NCI-H526 (cell line): ENCODE measurements around the gene SCN2B.
A peak's percentile ranks its signal among the peaks of the same experiment; 100 is the strongest.

ENCODE experiments used
- DNase-seq, 2 experiments: peaks; one replicate each; lab custom pipeline; 2025; lab: John Stamatoyannopoulos, UW

The SCN2B gene

DNA sequence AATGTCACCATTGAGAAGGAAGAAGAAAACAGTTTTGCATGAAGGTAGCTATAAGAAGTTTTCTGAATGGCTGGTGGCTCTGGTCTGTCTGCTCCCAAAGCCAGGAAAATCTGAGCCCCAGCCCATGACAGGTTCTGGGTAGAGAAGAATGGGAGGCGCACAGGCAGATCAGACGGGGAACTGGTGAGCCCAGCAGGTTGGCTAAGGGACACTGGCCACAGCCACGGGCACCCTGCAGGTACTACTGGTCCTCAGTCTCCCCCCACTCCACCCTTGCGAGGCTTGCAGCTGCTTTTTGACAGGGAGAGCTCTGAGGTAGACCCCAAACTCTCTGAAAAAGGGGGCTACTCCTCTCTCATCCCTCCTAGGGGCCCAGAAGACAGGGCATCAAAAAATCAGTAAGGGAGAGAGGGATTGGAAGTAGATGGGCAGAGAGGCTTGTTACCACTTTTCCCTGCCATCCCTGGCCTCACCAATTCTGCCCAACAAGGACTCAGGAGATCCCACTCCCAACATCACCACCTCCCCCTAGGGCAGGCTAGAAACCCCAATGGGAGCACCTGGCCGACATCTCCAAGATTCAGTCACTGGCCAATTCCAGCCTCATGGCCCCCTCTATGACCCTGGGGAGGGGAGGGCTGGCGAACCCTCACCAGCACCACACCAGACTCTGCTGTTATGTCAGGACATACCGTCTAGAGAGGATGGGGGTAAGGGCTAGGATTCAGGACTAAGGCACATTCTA lies 41.2 kb downstream of the SCN2B start:
- DNase-seq, result no peak

DNA sequence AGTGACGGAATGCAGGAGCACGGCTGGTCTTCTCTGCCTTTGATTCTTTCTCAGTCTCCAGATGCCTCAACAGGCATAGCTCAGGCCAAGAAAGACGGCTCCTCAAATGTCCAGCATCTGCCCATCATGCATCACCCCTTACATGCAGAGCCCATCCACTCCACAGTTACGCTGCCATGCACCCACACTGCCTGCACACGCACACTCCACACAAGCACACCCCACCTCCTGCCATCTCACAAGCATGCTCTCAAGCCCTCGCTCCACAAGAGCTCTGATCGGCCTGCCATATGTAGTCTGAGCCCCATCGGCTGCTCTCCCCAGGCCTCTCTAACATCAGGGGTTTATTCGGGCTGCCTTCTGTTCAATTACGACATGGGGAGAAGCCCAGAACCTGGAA lies 42.6 kb downstream of the SCN2B start:
- no peak for DNase-seq

DNA sequence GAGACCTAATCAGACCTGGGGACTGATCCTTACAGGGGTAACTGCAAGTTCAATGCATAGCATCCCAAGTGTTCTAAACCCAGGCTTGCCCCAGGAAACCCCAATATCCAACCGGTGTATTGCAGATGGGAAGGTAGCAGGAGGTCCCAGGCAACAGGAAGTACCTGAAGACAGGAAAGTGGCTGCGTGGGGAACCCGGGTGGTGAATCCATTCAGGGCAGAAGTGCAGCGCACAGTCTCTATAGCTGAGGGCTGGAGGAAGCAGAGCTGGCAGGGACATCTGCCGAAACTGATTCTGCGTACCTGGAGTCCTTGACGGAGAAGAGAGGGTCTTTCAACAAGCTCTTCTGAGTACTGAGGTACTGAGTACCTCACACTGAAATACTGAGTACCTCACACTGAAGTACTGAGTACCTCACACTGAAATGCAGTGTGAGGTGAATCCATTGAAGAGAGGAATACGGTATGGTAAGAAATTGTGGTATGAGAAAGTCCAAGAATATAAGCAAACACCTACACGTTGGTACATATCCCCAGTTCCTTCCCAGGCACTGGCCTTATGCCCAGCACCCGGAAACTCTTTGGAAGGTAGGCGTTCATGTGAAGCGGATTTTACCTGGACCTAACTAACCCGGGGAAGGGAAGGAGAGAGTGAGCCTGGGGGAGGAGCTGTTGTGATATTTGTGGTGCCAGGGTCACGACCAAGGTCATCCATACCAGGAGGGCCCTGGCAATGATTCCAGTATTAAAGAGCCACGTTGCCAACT lies 43.9 kb downstream of the SCN2B start:
- no peak for DNase-seq

DNA sequence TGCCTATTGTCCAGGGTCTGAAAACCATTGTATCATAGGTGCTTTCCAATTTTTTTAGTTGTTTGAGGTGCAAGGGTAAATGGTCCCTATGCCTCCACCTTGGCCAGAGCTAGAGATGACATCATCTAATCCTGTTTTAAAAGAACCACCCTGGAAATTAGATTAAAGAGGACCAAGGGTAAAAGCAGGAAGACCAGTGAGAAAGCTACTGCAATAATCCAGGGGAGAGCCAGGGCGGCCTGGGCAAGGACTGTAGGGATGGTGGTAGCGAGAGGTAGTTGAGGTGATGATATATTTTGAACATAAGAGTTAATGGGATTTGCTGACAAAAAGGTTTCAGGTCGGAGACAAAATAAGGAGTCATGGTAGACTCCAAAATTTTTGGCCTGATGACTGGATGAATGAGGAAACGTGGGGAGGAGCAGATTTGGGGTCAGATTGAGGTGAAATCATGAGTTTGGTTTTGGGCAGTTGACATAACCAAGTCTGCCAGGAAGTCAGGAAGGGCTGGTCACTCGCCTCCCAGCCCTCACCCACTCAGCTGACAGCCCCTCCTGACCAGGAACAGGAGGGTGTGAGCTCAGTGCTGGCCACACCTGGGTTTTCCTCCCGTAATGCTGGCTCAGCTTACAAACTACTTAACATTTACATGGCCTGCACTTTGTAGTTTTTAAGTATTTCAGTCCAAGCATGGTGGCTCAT lies 46.8 kb downstream of the SCN2B start:
- no peak for DNase-seq

DNA sequence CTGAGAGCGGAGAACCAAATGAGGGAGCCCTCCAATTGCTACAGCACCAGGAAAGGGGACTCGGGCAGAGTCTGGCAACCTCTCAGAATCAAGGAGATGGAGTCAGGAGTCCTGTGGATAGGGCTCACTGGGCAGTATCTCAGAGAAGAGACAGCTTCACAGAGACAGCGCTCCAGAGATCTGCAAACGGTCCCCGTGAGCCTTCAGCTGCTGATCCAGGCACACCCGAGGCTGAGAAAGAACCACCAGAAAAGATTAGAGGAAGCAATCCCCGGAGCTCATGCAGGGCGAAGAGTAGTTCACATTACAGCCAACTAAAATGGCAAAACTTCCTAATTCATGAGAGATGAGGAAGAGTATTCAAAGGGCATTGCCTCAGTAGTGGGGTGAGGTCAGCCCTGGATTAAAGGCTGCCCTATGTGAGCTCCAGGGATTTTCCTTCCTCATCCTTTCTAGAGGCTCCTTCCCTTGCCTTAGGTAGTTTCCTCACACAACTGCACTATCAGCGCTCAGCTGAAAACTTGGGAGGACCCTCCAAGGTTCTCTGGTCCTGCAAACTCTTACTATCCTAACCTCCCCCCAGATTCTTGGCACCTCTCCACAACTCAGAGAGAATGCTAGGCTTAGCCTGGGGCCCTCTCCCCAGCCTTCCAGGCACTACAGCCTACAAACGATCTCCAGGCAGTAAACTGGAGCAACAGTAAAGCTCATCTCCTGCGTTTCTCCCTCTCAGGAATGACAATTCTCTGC lies 47.5 kb downstream of the SCN2B start:
- DNase-seq, result no peak

DNA sequence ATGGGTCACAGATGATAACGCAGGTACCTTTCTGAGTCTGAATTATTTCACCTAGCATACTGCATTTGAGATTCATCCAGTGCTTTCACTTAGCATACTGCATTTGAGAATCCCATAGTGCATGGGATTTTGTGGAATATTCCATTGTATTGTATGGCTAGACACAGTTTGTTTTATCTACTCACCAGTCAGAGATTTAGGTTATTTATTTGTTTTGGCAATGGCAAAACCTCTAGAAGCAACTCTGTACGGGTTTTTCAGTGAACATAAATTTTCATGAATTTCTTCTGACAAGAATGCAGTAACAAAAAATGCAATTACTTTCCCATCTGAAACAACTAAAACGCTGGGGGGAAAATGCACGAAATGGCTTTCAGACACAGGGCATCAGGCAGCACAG lies 48.1 kb downstream of the SCN2B start:
- no peak for DNase-seq

DNA sequence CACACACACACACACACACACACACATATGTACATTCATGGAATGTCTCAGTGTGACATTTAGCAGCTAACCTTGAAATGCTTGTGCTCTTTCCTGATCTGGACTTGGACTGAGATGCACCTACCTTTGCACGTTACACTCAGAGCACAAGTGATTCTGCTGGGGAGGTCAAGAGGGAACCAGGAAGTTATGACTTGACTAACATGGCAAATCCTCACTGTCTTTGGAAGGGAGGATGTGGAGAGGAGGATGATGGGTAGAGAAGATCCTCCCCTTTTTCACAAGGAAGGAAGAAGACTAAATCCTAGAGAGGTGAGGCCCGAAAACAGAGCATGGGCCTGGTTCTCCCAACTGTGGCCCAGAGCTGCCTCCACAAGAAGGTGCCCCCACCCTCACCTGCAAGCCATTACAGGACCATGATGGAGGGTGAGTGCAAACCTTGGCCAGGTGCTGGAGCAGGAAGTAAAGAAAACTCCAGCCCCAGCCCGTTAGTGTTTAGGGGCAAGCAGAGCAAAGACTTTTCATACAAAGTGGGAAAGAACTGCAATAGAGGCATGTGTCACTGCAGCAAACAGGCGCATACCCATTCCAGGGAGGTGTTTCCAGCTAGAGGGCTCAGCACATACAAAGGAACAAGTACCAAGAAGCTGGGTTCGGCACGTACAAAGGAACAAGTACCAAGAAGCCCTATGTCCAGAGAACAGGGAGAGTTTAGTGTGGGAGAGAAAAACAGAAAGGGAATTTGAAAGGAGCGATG lies 50.2 kb downstream of the SCN2B start:
- DNase-seq, result peak; percentile 63 to 82

DNA sequence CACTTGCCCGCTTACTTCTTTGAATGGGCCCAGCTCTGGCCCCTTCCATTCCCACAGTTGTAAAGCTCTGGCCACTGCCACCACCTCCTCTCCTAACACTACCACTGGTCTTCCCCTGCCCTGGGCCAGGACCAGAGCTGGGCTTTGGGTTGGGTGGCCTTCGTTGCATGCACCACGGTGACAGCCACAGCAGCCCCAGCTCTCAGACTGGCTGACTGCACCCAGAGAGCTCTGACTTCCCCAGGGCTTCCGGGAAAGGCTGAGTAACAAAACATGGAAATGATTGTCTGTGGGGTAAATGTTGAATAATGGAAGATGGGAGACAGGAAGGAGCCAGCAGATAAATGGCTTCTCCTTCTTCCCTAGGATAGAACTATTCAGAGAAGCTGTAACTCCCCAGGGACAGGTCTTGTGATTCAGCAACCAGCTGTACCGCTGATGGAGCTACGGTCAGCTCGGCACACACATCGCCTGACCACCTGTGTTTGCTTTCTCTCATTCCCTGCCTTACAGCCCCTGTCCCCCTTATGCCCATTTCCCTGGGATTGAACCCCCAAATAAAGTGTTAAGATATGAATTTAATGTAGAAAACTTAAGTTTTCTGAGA lies 51.4 kb downstream of the SCN2B start:
- peak; percentile 28 to 86 for DNase-seq

DNA sequence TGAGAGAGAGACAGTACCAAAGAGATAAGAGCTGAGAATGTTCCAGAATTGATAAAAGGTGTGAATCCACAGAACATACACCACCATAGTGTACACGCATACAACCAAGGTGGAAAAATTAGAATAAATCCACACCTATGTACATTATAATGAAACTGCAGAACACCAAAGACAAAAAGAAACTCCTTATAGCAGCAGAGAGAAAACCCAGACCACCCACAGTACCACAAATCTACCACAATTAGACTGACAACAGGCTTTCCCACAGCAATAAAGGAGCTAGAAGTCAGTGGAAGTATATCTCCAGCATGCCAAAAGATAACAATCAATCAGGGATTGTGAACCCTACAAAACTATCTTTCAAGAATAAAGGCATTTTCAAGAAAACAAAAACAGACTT lies 55.6 kb downstream of the SCN2B start:
- no peak for DNase-seq

DNA sequence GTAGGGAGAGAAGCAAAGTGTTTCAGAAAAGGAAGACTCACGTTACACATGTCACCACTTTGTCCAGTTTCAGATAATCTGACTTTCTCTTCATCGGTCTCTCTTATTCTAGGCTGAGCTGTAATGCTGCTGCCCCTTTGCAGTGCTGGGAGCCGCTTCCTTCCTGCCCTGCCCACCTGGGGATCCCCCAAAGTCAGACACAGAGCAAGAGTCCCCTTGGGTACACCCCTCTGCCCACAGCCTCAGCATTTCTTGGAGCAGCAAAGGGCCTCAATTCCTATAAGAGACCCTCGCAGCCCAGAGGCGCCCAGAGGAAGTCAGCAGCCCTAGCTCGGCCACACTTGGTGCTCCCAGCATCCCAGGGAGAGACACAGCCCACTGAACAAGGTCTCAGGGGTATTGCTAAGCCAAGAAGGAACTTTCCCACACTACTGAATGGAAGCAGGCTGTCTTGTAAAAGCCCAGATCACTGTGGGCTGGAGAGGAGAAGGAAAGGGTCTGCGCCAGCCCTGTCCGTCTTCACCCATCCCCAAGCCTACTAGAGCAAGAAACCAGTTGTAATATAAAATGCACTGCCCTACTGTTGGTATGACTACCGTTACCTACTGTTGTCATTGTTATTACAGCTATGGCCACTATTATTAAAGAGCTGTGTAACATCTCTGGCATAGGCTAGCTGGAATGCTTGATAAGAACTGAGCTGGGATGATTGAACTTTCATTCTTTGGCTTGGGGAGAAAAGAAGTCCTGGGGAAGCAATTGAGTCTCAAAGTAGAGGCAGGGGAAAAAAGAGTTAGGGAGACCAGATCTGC lies 58.4 kb downstream of the SCN2B start:
- DNase-seq, result no peak

DNA sequence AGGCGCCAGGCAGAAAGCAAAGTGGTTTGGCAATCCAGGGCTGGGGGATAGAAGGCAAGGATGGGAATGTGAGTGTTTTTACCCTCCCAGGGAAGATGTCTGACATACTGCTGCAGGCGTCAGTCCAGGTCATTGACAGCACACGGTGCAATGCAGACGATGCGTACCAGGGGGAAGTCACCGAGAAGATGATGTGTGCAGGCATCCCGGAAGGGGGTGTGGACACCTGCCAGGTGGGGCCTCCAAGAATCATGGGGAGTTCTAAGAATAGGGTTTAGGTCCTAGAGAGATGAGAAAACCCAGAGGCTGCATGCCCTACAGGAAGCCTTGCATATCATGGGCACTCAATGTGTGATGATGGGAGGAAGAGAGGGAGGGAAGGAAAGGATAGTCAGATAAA lies 61.4 kb downstream of the SCN2B start:
- DNase-seq, result no peak

DNA sequence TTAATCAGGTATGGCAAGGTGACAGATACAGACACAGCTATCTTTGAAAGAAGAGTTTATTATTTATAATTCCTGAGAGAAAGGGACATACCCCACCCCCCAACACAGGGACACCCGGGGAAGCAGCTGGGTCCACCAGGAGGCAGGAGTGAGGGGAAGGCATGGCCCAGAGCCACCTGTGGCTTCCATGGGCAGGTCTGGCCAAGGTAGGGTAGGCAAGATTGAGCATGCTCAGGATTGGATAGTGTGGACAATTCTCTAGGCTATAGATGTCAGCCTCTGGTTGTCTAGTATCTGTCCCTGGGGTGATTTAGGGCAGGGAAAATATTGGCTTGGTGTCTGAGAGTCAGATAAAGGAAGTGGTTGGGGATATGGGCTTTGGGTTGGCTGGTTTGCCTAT lies 62.2 kb downstream of the SCN2B start:
- no peak for DNase-seq

DNA sequence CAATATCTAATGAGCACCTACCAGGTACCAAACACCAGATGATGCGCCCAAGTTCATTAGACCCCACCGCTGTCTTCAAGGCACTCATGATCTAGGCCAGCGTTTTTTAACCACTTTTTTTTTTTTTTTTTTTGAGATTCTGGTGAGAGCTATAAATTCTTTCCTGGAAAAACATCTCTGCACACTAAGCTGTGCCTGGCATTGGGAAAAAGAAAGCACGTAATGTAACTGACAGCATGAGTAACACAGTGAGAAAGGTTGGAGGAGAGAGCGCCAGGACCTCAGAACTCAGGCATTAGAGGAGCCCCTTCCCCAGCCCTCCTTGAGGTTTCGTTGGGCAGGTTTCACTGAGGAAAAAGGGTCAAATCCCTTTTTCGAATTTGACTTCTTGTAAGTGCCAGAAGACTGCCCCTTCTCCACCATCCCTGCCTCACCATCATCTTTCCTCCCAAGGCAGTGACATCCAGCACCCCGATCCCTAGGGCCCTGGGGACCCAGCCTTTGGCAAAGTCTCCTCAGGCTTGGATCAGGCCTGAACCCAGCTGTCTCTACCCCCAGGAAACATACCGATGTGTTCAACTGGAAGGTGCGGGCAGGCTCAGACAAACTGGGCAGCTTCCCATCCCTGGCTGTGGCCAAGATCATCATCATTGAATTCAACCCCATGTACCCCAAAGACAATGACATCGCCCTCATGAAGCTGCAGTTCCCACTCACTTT lies 63.6 kb downstream of the SCN2B start:
- no peak for DNase-seq
